ENCODE data around the gene TMEM217.
"Not testable (repeated sequence)": the region's sequence is repeated elsewhere in the genome, so short reads cannot be mapped to it uniquely, and the experiment has no call there.

The TMEM217 gene

GRCh38 chr6:37257634-37258404, at the start of gene TMEM217, which contains the start of gene TBC1D22B:
TSS of gene TMEM217 (minus strand) at chr6:37258144. CDS start at chr6:37219030, 39,114 bp downstream.
TSS of gene TBC1D22B (plus strand) at chr6:37257772. CDS start at chr6:37257918, 146 bp downstream.
- peak; percentile 95 to 96 for DNase-seq

GRCh38 chr6:37307484-37307883, 49.5 kb upstream of the TMEM217 start:
- not testable (repeated sequence) for DNase-seq

- no peak for DNase-seq
These were observed 48.8 kb upstream of the TMEM217 start for GRCh38 chr6:37306624-37307222.

GRCh38 chr6:37305841-37306425, 48.0 kb upstream of the TMEM217 start:
- DNase-seq = no peak

GRCh38 chr6:37304766-37305165, 46.8 kb upstream of the TMEM217 start:
- no peak for DNase-seq

GRCh38 chr6:37303891-37304503, 46.1 kb upstream of the TMEM217 start:
- DNase-seq = peak; percentile 13 to 21

GRCh38 chr6:37303091-37303660, 45.2 kb upstream of the TMEM217 start:
- DNase-seq = no peak

- DNase-seq = no peak
These were observed 44.2 kb upstream of the TMEM217 start for GRCh38 chr6:37302086-37302686.

GRCh38 chr6:37299990-37300389, 42.0 kb upstream of the TMEM217 start:
- no peak for DNase-seq

GRCh38 chr6:37298958-37299357, 41.0 kb upstream of the TMEM217 start:
- no peak for DNase-seq

GRCh38 chr6:37297637-37298036, 39.7 kb upstream of the TMEM217 start:
- DNase-seq = not testable (repeated sequence)

GRCh38 chr6:37293426-37293825, 35.5 kb upstream of the TMEM217 start:
- DNase-seq = no peak

GRCh38 chr6:37289931-37290330, 32.0 kb upstream of the TMEM217 start:
- DNase-seq = peak; percentile 17 to 18

GRCh38 chr6:37288247-37288646, 30.3 kb upstream of the TMEM217 start:
- DNase-seq = no peak

- DNase-seq = no peak
These were observed 29.7 kb upstream of the TMEM217 start for GRCh38 chr6:37287519-37288157.

- DNase-seq = peak in 1 of 2 donors; percentile 30
These were observed 27.9 kb upstream of the TMEM217 start for GRCh38 chr6:37285861-37286311.

- no peak for DNase-seq
These were observed 26.8 kb upstream of the TMEM217 start for GRCh38 chr6:37284781-37285180.

- no peak for DNase-seq
These were observed 25.8 kb upstream of the TMEM217 start for GRCh38 chr6:37283671-37284151.

GRCh38 chr6:37283268-37283667, 25.3 kb upstream of the TMEM217 start:
- no peak for DNase-seq

- DNase-seq = no peak
These were observed 24.4 kb upstream of the TMEM217 start for GRCh38 chr6:37282371-37282770.

- DNase-seq = no peak
These were observed 22.4 kb upstream of the TMEM217 start for GRCh38 chr6:37280162-37280887.
